Measurements from ENCODE around the gene MAGED1.
"Not testable (repeated sequence)": the region's sequence is repeated elsewhere in the genome, so short reads cannot be mapped to it uniquely, and the experiment has no call there.

The MAGED1 gene

DNA sequence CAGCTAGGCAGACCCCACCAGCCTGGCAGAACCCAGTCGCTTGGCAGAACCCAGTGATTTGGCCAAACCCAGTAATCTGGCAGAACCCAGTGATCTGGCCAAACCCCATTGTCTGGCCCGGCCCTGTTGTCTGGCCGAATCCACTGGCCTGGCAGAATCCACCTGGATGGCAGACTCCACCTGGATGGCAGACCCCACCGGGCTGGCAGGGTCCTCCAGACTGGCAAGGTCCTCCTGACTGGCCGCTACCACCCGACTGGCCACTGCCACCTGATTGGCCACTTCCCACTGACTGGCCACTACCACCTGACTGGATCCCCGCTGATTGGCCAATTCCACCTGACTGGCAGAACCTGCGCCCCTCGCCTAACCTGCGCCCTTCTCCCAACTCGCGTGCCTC, 3.2 kb downstream of the MAGED1 start:
- DNase-seq = no peak

DNA sequence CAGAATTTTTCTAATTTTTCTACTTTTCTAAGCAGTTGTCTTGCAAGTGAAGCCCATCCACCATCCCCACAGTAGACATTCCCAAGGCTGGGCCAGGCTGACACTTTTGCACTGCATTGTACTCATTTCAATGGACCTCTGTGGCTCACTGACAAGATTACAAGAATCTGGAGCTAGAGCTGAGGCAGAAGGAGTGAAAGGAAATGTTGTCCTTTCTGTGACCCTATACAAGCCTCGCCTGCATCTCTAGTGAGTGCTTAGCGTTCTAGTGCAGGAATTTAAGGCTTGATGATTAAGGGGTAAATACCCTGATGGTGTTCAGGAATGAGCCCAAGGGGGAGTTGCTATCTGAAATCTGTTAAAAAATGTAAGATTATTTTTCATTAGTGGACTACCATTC, 6.3 kb downstream of the MAGED1 start:
- DNase-seq = no peak

- no peak for DNase-seq
Measured at GRCh38 chrX:51902510-51903050, 9.2 kb downstream of the MAGED1 start.

- DNase-seq = not testable (repeated sequence)
Measured at GRCh38 chrX:51905152-51905551, 11.7 kb downstream of the MAGED1 start.

DNA sequence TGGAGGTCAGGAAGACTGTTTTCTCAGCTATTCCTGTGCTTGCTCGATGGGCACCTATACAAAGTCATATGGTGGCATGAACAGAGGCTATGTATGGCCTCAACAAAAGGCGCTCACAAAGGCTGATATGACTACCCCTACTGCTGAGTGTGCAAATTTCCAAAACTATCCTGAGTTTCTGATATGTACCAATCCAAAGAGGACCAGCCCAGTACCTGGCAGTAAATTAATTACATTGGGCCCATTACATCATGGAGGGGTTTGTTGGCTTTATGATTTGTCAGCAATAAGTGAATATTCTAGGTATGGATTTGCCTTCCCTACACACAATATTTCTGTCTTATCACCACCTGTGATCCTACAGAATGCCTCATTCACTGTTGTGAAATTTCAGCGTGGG, 12.3 kb downstream of the MAGED1 start:
- no peak for DNase-seq

DNA sequence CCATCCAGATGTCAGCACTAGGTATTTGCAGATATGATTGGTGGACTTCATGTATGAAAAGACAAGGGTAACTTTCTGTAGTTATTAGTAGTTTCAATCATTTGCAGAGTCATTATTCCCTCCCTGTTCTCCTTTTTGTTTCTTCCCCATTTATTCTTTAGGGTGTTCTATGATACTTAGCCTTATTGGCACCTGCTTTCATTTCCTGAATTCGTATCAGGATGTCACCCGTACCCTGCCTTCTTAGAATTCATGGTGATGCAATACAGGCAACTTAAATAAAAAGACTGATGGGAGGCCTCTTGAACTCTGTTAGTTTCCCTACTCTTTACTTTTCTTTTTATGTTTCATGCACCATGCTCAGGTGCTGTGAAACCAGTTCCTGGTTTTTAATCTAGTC, 24.2 kb downstream of the MAGED1 start:
- no peak for DNase-seq

- DNase-seq = no peak
Measured at GRCh38 chrX:51922561-51922960, 29.1 kb downstream of the MAGED1 start.

DNA sequence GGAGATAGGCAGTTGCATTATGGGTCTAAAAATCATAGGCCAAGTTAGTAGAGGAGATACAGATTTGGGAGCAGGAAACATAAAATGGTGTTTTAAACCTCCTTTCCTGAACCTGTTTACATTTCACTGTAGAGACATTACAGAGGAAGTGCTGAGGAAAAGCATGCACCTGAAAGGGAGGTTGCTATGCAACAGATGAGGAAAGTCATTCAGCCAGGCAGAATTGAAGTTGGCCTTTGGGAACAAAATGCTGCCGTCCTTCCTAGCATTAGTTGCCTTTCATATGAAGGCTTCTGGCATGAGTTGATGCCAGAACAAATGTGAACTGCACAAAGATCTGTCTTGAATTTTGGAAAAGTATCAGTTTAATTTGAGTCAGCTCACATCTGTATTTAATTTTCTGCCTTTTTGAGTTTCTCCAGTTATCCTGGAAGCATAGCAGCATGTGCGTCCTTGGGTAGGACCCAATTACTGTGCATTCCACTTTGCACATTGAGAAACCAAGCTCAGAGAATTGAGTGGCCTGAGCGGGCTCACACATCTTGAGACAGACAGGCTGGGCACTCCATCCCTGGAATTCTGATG, 38.2 kb downstream of the MAGED1 start:
- DNase-seq = no peak

Data from stimulated activated CD8-positive, alpha-beta memory T cell treated with anti-CD3 and anti-CD28 coated beads, Interleukin-4, amount 100 ng/mL, for 48 hours (primary cell).